Measurements from ENCODE around the gene ALG8.
"Not testable (repeated sequence)": the region's sequence is repeated elsewhere in the genome, so short reads cannot be mapped to it uniquely, and the experiment has no call there.

The ALG8 gene

GRCh38 chr11:78062671-78063070 lies 76.8 kb downstream of the ALG8 start:
- DNase-seq (ENCODE audit: insufficient read length, low spot score) (no peak), FAIRE-seq (no peak)
- no peak for TF ChIP-seq POLR2AphosphoS5 (IDR thresholded peaks at IDR 0.05; ENCODE audit: low read depth, low read length)
- TF ChIP-seq PAX5 (IDR thresholded peaks at IDR 0.05; ENCODE audit: insufficient read depth, low read length, severe bottlenecking): no peak
- no peak for TF ChIP-seq POLR2A (IDR thresholded peaks at IDR 0.05; ENCODE audit: low read depth, low read length)
- TF ChIP-seq TAF1 (IDR thresholded peaks at IDR 0.05; ENCODE audit: low read depth, low read length): no peak
- no peak for TF ChIP-seq POU2F2 (IDR thresholded peaks at IDR 0.05; ENCODE audit: low read depth, low read length)
- TF ChIP-seq SPI1 (IDR thresholded peaks at IDR 0.05; ENCODE audit: low read depth, low read length): no peak

- FAIRE-seq (no peak), DNase-seq (ENCODE audit: insufficient read length, low spot score) (no peak)
- TF ChIP-seq POLR2A (IDR thresholded peaks at IDR 0.05; ENCODE audit: low read depth, low read length): no peak
- no peak for TF ChIP-seq POLR2AphosphoS5 (IDR thresholded peaks at IDR 0.05; ENCODE audit: low read depth, low read length)
- no peak for TF ChIP-seq TAF1 (IDR thresholded peaks at IDR 0.05; ENCODE audit: low read depth, low read length)
- no peak for TF ChIP-seq POU2F2 (IDR thresholded peaks at IDR 0.05; ENCODE audit: low read depth, low read length)
- TF ChIP-seq PAX5 (IDR thresholded peaks at IDR 0.05; ENCODE audit: insufficient read depth, low read length, severe bottlenecking): no peak
- no peak for TF ChIP-seq SPI1 (IDR thresholded peaks at IDR 0.05; ENCODE audit: low read depth, low read length)
Measured at GRCh38 chr11:78061921-78062311, 77.5 kb downstream of the ALG8 start.

GRCh38 chr11:78061088-78061920 lies 78.1 kb downstream of the ALG8 start:
- no peak for FAIRE-seq
- no peak for TF ChIP-seq POLR2A (IDR thresholded peaks at IDR 0.05; ENCODE audit: low read depth, low read length)
- TF ChIP-seq POU2F2 (IDR thresholded peaks at IDR 0.05; ENCODE audit: low read depth, low read length): no peak
- no peak for TF ChIP-seq PAX5 (IDR thresholded peaks at IDR 0.05; ENCODE audit: insufficient read depth, low read length, severe bottlenecking)
- no peak for TF ChIP-seq TAF1 (IDR thresholded peaks at IDR 0.05; ENCODE audit: low read depth, low read length)
- TF ChIP-seq POLR2AphosphoS5 (IDR thresholded peaks at IDR 0.05; ENCODE audit: low read depth, low read length): no peak
- no peak for TF ChIP-seq SPI1 (IDR thresholded peaks at IDR 0.05; ENCODE audit: low read depth, low read length)
- no peak for DNase-seq (ENCODE audit: insufficient read length, low spot score)

- no peak for FAIRE-seq
- no peak for TF ChIP-seq POLR2A (IDR thresholded peaks at IDR 0.05; ENCODE audit: low read depth, low read length)
- no peak for TF ChIP-seq POLR2AphosphoS5 (IDR thresholded peaks at IDR 0.05; ENCODE audit: low read depth, low read length)
- no peak for TF ChIP-seq PAX5 (IDR thresholded peaks at IDR 0.05; ENCODE audit: insufficient read depth, low read length, severe bottlenecking)
- no peak for TF ChIP-seq TAF1 (IDR thresholded peaks at IDR 0.05; ENCODE audit: low read depth, low read length)
- TF ChIP-seq POU2F2 (IDR thresholded peaks at IDR 0.05; ENCODE audit: low read depth, low read length): no peak
- no peak for TF ChIP-seq SPI1 (IDR thresholded peaks at IDR 0.05; ENCODE audit: low read depth, low read length)
- no peak for DNase-seq (ENCODE audit: insufficient read length, low spot score)
Measured at GRCh38 chr11:78060533-78060932, 78.9 kb downstream of the ALG8 start.

- not testable (repeated sequence) for DNase-seq (ENCODE audit: insufficient read length, low spot score); FAIRE-seq
Measured at GRCh38 chr11:78059749-78060328, 79.6 kb downstream of the ALG8 start.

- no peak for TF ChIP-seq PAX5 (IDR thresholded peaks at IDR 0.05; ENCODE audit: insufficient read depth, low read length, severe bottlenecking)
- TF ChIP-seq TAF1 (IDR thresholded peaks at IDR 0.05; ENCODE audit: low read depth, low read length): no peak
- no peak for TF ChIP-seq POLR2AphosphoS5 (IDR thresholded peaks at IDR 0.05; ENCODE audit: low read depth, low read length)
- no peak for TF ChIP-seq SPI1 (IDR thresholded peaks at IDR 0.05; ENCODE audit: low read depth, low read length)
- no peak for TF ChIP-seq POU2F2 (IDR thresholded peaks at IDR 0.05; ENCODE audit: low read depth, low read length)
- DNase-seq (ENCODE audit: insufficient read length, low spot score) (no peak), FAIRE-seq (no peak)
Measured at GRCh38 chr11:78057462-78058055, 81.9 kb downstream of the ALG8 start.

- FAIRE-seq: no peak
- TF ChIP-seq TAF1 (IDR thresholded peaks at IDR 0.05; ENCODE audit: low read depth, low read length) (no peak), PAX5 (IDR thresholded peaks at IDR 0.05; ENCODE audit: insufficient read depth, low read length, severe bottlenecking) (no peak), POU2F2 (IDR thresholded peaks at IDR 0.05; ENCODE audit: low read depth, low read length) (no peak), POLR2A (IDR thresholded peaks at IDR 0.05; ENCODE audit: low read depth, low read length) (no peak), POLR2AphosphoS5 (IDR thresholded peaks at IDR 0.05; ENCODE audit: low read depth, low read length) (no peak)
- no peak for DNase-seq (ENCODE audit: insufficient read length, low spot score)
Measured at GRCh38 chr11:78056093-78056492, 83.3 kb downstream of the ALG8 start.

GRCh38 chr11:78054971-78055370 lies 84.5 kb downstream of the ALG8 start:
- FAIRE-seq (no peak), DNase-seq (ENCODE audit: insufficient read length, low spot score) (no peak)
- no peak for TF ChIP-seq TAF1 (IDR thresholded peaks at IDR 0.05; ENCODE audit: low read depth, low read length)
- TF ChIP-seq POLR2A (IDR thresholded peaks at IDR 0.05; ENCODE audit: low read depth, low read length): no peak
- no peak for TF ChIP-seq PAX5 (IDR thresholded peaks at IDR 0.05; ENCODE audit: insufficient read depth, low read length, severe bottlenecking)
- no peak for TF ChIP-seq POU2F2 (IDR thresholded peaks at IDR 0.05; ENCODE audit: low read depth, low read length)
- TF ChIP-seq POLR2AphosphoS5 (IDR thresholded peaks at IDR 0.05; ENCODE audit: low read depth, low read length): no peak
- no peak for TF ChIP-seq SPI1 (IDR thresholded peaks at IDR 0.05; ENCODE audit: low read depth, low read length)

GRCh38 chr11:78050964-78051831 lies 88.2 kb downstream of the ALG8 start:
- no peak for FAIRE-seq
- DNase-seq (ENCODE audit: insufficient read length, low spot score): no peak
- TF ChIP-seq SPI1 (IDR thresholded peaks at IDR 0.05; ENCODE audit: low read depth, low read length) (no peak), PAX5 (IDR thresholded peaks at IDR 0.05; ENCODE audit: insufficient read depth, low read length, severe bottlenecking) (no peak), POLR2AphosphoS5 (IDR thresholded peaks at IDR 0.05; ENCODE audit: low read depth, low read length) (no peak), TAF1 (IDR thresholded peaks at IDR 0.05; ENCODE audit: low read depth, low read length) (no peak), POLR2A (IDR thresholded peaks at IDR 0.05; ENCODE audit: low read depth, low read length) (no peak), POU2F2 (IDR thresholded peaks at IDR 0.05; ENCODE audit: low read depth, low read length) (no peak)
